Superior temporal gyrus (tissue), 1 donor: ENCODE results near the gene CALHM6.

Experiments used
- DNase-seq: peaks from one replicate; pipeline ENCODE4 v3.0.0-alpha.2; 2016; ENCODE audit errors: extremely low spot score

The CALHM6 gene

GRCh38 chr6:116445102-116445501 lies 16.1 kb upstream of the CALHM6 start:
- no peak for DNase-seq

GRCh38 chr6:116446399-116446798 lies 14.8 kb upstream of the CALHM6 start:
- DNase-seq: no peak

GRCh38 chr6:116447052-116447451 lies 14.1 kb upstream of the CALHM6 start:
- no peak for DNase-seq

- no peak for DNase-seq
These were observed 13.6 kb upstream of the CALHM6 start for GRCh38 chr6:116447496-116448011.

GRCh38 chr6:116449565-116449964 lies 11.6 kb upstream of the CALHM6 start:
- no peak for DNase-seq

GRCh38 chr6:116450185-116450710 lies 10.9 kb upstream of the CALHM6 start:
- no peak for DNase-seq

GRCh38 chr6:116450769-116451740 lies 10.1 kb upstream of the CALHM6 start:
- no peak for DNase-seq

GRCh38 chr6:116451916-116452315 lies 9.3 kb upstream of the CALHM6 start:
- no peak for DNase-seq

GRCh38 chr6:116452531-116452930 lies 8.6 kb upstream of the CALHM6 start:
- no peak for DNase-seq

GRCh38 chr6:116456106-116456505 lies 5.1 kb upstream of the CALHM6 start:
- DNase-seq: no peak

- no peak for DNase-seq
These were observed 4.2 kb upstream of the CALHM6 start for GRCh38 chr6:116456927-116457326.

- no peak for DNase-seq
These were observed 2.9 kb upstream of the CALHM6 start for GRCh38 chr6:116458264-116458663.

- DNase-seq: no peak
These were observed 1.2 kb upstream of the CALHM6 start for GRCh38 chr6:116459927-116460326.

GRCh38 chr6:116461932-116462885 lies 1.0 kb downstream of the CALHM6 start:
- no peak for DNase-seq

GRCh38 chr6:116463301-116463700 lies 2.1 kb downstream of the CALHM6 start:
- DNase-seq: no peak

GRCh38 chr6:116465246-116465645 lies 4.1 kb downstream of the CALHM6 start:
- DNase-seq: no peak

GRCh38 chr6:116467096-116467495 lies 5.9 kb downstream of the CALHM6 start:
- no peak for DNase-seq

- DNase-seq: no peak
These were observed 6.3 kb downstream of the CALHM6 start for GRCh38 chr6:116467514-116467913.

GRCh38 chr6:116468293-116468692 lies 7.1 kb downstream of the CALHM6 start:
- no peak for DNase-seq

- no peak for DNase-seq
These were observed 10.4 kb downstream of the CALHM6 start for GRCh38 chr6:116471531-116471930.

GRCh38 chr6:116472706-116473105 lies 11.5 kb downstream of the CALHM6 start:
- no peak for DNase-seq

- no peak for DNase-seq
These were observed 14.0 kb downstream of the CALHM6 start for GRCh38 chr6:116475141-116475540.
